HepG2 (cell line): ENCODE results near the gene CHRNB2. TPM values are rescaled to one million over a fixed set of nuclear protein-coding genes. Genes with fewer than 3 reads are reported as not detected.

Experiments
- DMAP1 ChIP-seq: IDR thresholded peaks from 2 replicates; pipeline ENCODE4 v1.6.1; 2016
- FIP1L1 ChIP-seq: fragments of 200-400 bp; formaldehyde crosslinking; IDR thresholded peaks from 2 replicates; pipeline ENCODE4 v1.6.1; 2018; ENCODE audit warnings: low read depth, mild to moderate bottlenecking, low read length, moderate library complexity, borderline replicate concordance; ENCODE audit not compliant: insufficient read depth
- FOXP1 ChIP-seq, 2 experiments: fragments of 450-650 bp in 1 of 2; IDR thresholded peaks; 2 replicates each; pipeline ENCODE4 v1.6.1; 2017 to 2018; ENCODE audit warnings: antibody characterized with exemption in 1 of 2
- HNRNPK ChIP-seq: fragments of 200-400 bp; formaldehyde crosslinking; IDR thresholded peaks from 2 replicates; pipeline ENCODE4 v1.6.1; 2018; ENCODE audit warnings: low read length, low read depth, moderate library complexity, mild to moderate bottlenecking; ENCODE audit not compliant: poor library complexity, severe bottlenecking
- HOXA7 ChIP-seq: sonication (generic); formaldehyde crosslinking; IDR thresholded peaks from 2 replicates; pipeline ENCODE4 v1.8.1; 2022; ENCODE audit warnings: mild to moderate bottlenecking, missing genetic modification reagents, moderate library complexity
- HOXA9 ChIP-seq: sonication (generic); formaldehyde crosslinking; IDR thresholded peaks from 2 replicates; pipeline ENCODE4 v1.8.1; 2022; ENCODE audit warnings: missing genetic modification reagents, mild to moderate bottlenecking, moderate library complexity, borderline replicate concordance
- HOXD1 ChIP-seq: sonication (generic); formaldehyde crosslinking; IDR thresholded peaks from 2 replicates; pipeline ENCODE4 v1.5.0; 2020; ENCODE audit warnings: missing genetic modification reagents
- KAT2B ChIP-seq: fragments of 150-350 bp; IDR thresholded peaks from 2 replicates; pipeline ENCODE4 v1.6.1; 2014; ENCODE audit warnings: low read depth, low read length, borderline replicate concordance
- KLF11 ChIP-seq: IDR thresholded peaks from 2 replicates; pipeline ENCODE4 v1.6.1; 2016; ENCODE audit warnings: missing compliant biosample characterization
- KMT2B ChIP-seq: IDR thresholded peaks from 2 replicates; pipeline ENCODE4 v1.6.1; 2016; ENCODE audit warnings: missing genetic modification reagents, missing compliant biosample characterization
- MED13 ChIP-seq: sonication (generic); formaldehyde crosslinking; IDR thresholded peaks from 2 replicates; pipeline ENCODE4 v1.5.0; 2020; ENCODE audit warnings: missing genetic modification reagents
- MLLT10 ChIP-seq: sonication (generic); formaldehyde crosslinking; IDR thresholded peaks from 2 replicates; pipeline ENCODE4 v1.4.0; 2020; ENCODE audit warnings: missing genetic modification reagents
- MTA1 ChIP-seq: sonication (generic); formaldehyde crosslinking; IDR thresholded peaks from 2 replicates; pipeline ENCODE4 v1.4.0; 2020; ENCODE audit warnings: missing genetic modification reagents, mild to moderate bottlenecking, borderline replicate concordance
- MYNN ChIP-seq: sonication (generic); formaldehyde crosslinking; IDR thresholded peaks from 2 replicates; pipeline ENCODE4 v1.4.0; 2020; ENCODE audit warnings: mild to moderate bottlenecking, low read depth, missing genetic modification reagents
- NCOA1 ChIP-seq: sonication (generic); formaldehyde crosslinking; IDR thresholded peaks from 2 replicates; pipeline ENCODE4 v1.9.0; 2021; ENCODE audit warnings: missing genetic modification reagents
- NFE2 ChIP-seq: sonication (generic); formaldehyde crosslinking; IDR thresholded peaks from 2 replicates; pipeline ENCODE4 v1.4.0; 2020; ENCODE audit warnings: missing genetic modification reagents
- PCBP2 ChIP-seq: fragments of 200-400 bp; formaldehyde crosslinking; optimal IDR thresholded peaks from 2 replicates; pipeline ENCODE3; 2018; ENCODE audit warnings: low read length, low read depth; ENCODE audit not compliant: poor library complexity, severe bottlenecking
- RFXAP ChIP-seq: sonication (generic); formaldehyde crosslinking; IDR thresholded peaks from 2 replicates; pipeline ENCODE4 v1.4.0; 2020; ENCODE audit warnings: missing genetic modification reagents, borderline replicate concordance
- SALL2 ChIP-seq: sonication (generic); formaldehyde crosslinking; IDR thresholded peaks from 2 replicates; pipeline ENCODE4 v1.8.1; 2023; ENCODE audit warnings: mild to moderate bottlenecking, missing genetic modification reagents, inconsistent platforms
- SETDB1 ChIP-seq: sonication (generic); formaldehyde crosslinking; IDR thresholded peaks from 2 replicates; pipeline ENCODE4 v1.5.1; 2020; ENCODE audit warnings: missing genetic modification reagents, mild to moderate bottlenecking, borderline replicate concordance
- SMYD3 ChIP-seq: sonication (generic); formaldehyde crosslinking; IDR thresholded peaks from 2 replicates; pipeline ENCODE4 v1.8.1; 2023; ENCODE audit warnings: mild to moderate bottlenecking, missing genetic modification reagents
- SNAPC5 ChIP-seq: sonication (generic); formaldehyde crosslinking; IDR thresholded peaks from 2 replicates; pipeline ENCODE4 v1.8.1; 2023; ENCODE audit warnings: mild to moderate bottlenecking, missing genetic modification reagents, borderline replicate concordance
- SSRP1 ChIP-seq: IDR thresholded peaks from 2 replicates; pipeline ENCODE4 v1.6.1; 2016; ENCODE audit warnings: control low read depth
- YEATS2 ChIP-seq: sonication (generic); formaldehyde crosslinking; IDR thresholded peaks from 2 replicates; pipeline ENCODE4 v1.4.0; 2020; ENCODE audit warnings: missing genetic modification reagents, borderline replicate concordance
- ZBTB1 ChIP-seq: sonication (generic); formaldehyde crosslinking; IDR thresholded peaks from 2 replicates; pipeline ENCODE4 v1.4.0; 2020; ENCODE audit warnings: missing genetic modification reagents, borderline replicate concordance
- ZNF12 ChIP-seq: sonication (generic); formaldehyde crosslinking; IDR thresholded peaks from 2 replicates; pipeline ENCODE4 v1.5.0; 2020; ENCODE audit warnings: missing genetic modification reagents
- ZNF160 ChIP-seq: sonication (generic); formaldehyde crosslinking; IDR thresholded peaks from 2 replicates; pipeline ENCODE4 v1.8.0; 2022; ENCODE audit warnings: mild to moderate bottlenecking, inconsistent platforms, missing genetic modification reagents
- ZNF468 ChIP-seq: sonication (generic); formaldehyde crosslinking; IDR thresholded peaks from 2 replicates; pipeline ENCODE4 v1.8.0; 2022; ENCODE audit warnings: mild to moderate bottlenecking, moderate library complexity, missing genetic modification reagents
- ZNF513 ChIP-seq: sonication (generic); formaldehyde crosslinking; conservative IDR thresholded peaks from 2 replicates; pipeline ENCODE4 v1.5.0; 2020; ENCODE audit warnings: missing genetic modification reagents
- ZNF567 ChIP-seq: sonication (generic); formaldehyde crosslinking; IDR thresholded peaks from 2 replicates; pipeline ENCODE4 v1.8.1; 2023; ENCODE audit warnings: mild to moderate bottlenecking, missing genetic modification reagents, borderline replicate concordance
- ZNF570 ChIP-seq: sonication (generic); formaldehyde crosslinking; IDR thresholded peaks from 2 replicates; pipeline ENCODE4 v1.4.0; 2020; ENCODE audit warnings: mild to moderate bottlenecking, missing genetic modification reagents, borderline replicate concordance
- ZNF766 ChIP-seq: sonication (generic); formaldehyde crosslinking; IDR thresholded peaks from 2 replicates; pipeline ENCODE4 v1.5.0; 2020; ENCODE audit warnings: missing genetic modification reagents, borderline replicate concordance
- polyA plus RNA-seq, 8 experiments: library from polyadenylated mRNA; depleted of rRNA in 3 of 8; stranded (reverse) in 7 of 8; unstranded in 1 of 8; fragments of >200 nt; fragmentation: Illumina TruSeq in 4 of 8; extraction: Trizol in 4 of 8; gene quantifications; 2 replicates each; pipeline versions ENCODE4 v1.2.1 to v1.2.3, GENCODE V29; 2011 to 2016; ENCODE audit warnings: low read depth in 4 of 8, missing spikeins in 1 of 8, mixed read lengths in 1 of 8; ENCODE audit not compliant: insufficient read depth in 1 of 8
- total RNA-seq, 5 experiments: library from RNA; depleted of rRNA; stranded (reverse); fragments of >200 nt; fragmentation: Illumina TruSeq; extraction: Trizol; gene quantifications; 2 replicates each; pipeline ENCODE4 v1.2.3, GENCODE V29; 2016; ENCODE audit warnings: low read depth in 1 of 5

The CHRNB2 gene
- total and polyA plus RNA-seq, 2 of the 13 experiments (the other 11 are each of a cell fraction or from before 2014, with no cell fraction given): 0.03 to 0.07 TPM

- no peak for TF ChIP-seq MED13 (CRISPR knock-in tag)
- TF ChIP-seq ZNF570 (CRISPR knock-in tag): peak; percentile 96
- peak; percentile 93; the same call in 1 of the 2 replicates for TF ChIP-seq HOXA7
- TF ChIP-seq ZNF12 (CRISPR knock-in tag): peak; percentile 49; the same call in 1 of the 2 replicates
- no peak for TF ChIP-seq NFE2
- TF ChIP-seq YEATS2 (CRISPR knock-in tag): peak; percentile 91
- peak; percentile 89 for TF ChIP-seq HOXD1 (CRISPR knock-in tag)
- TF ChIP-seq MYNN: no peak
- peak; percentile 69 for TF ChIP-seq HNRNPK
- peak; percentile 95; the same call in 1 of the 2 replicates for TF ChIP-seq SNAPC5 (CRISPR knock-in tag)
- TF ChIP-seq PCBP2: no peak
- TF ChIP-seq DMAP1 (CRISPR knock-in tag): peak; percentile 90
- TF ChIP-seq SMYD3 (CRISPR knock-in tag): peak; percentile 98
- peak; percentile 94 for TF ChIP-seq RFXAP (CRISPR knock-in tag)
- TF ChIP-seq SSRP1 (CRISPR knock-in tag): peak; percentile 39; the same call in 1 of the 2 replicates
- peak; percentile 95 for TF ChIP-seq NCOA1 (CRISPR knock-in tag)
- TF ChIP-seq HOXA9: peak; percentile 99
- TF ChIP-seq KLF11 (CRISPR knock-in tag): peak; percentile 85
- peak; percentile 99 for TF ChIP-seq SALL2 (CRISPR knock-in tag)
- peak; percentile 94 for TF ChIP-seq SETDB1
- TF ChIP-seq ZNF160: peak; percentile 89; the same call in 1 of the 2 replicates
- 0 out of 2 replicates have a peak, but pooled peaks have one; percentile 67 for TF ChIP-seq ZNF468 (CRISPR knock-in tag)
- peak; percentile 99 for TF ChIP-seq ZNF567 (CRISPR knock-in tag)
- TF ChIP-seq FIP1L1: no peak
- TF ChIP-seq ZNF766 (CRISPR knock-in tag): peak; percentile 96
- TF ChIP-seq KAT2B: no peak
- TF ChIP-seq ZNF513 (CRISPR knock-in tag): no peak
- TF ChIP-seq MTA1 (CRISPR knock-in tag): peak; percentile 85
- no peak for TF ChIP-seq MLLT10 (CRISPR knock-in tag)
- TF ChIP-seq ZBTB1 (CRISPR knock-in tag): no peak
- TF ChIP-seq FOXP1 (IDR thresholded peaks at IDR 0.05): 0 out of 2 replicates have a peak, but pooled peaks have one; percentile 38
- TF ChIP-seq FOXP1 (CRISPR knock-in tag; IDR thresholded peaks at IDR 0.05): 0 out of 2 replicates have a peak, but pooled peaks have one; percentile 6
- peak; percentile 90; the same call in 1 of the 2 replicates for TF ChIP-seq KMT2B (CRISPR knock-in tag)
Observed at GRCh38 chr1:154558720-154559465, 8.7 kb upstream of the CHRNB2 start (continued).
